Brain microvascular endothelial cell (primary cell): Measurements from ENCODE around the gene JPH4.

Experiments used
- DNase-seq: peaks from one replicate; pipeline ENCODE4 v3.0.0-alpha.2; 2020
- H3K27ac ChIP-seq: fragments of 250-450 bp; sonication (Bioruptor Pico); 2 replicates; pipeline ENCODE4 v1.5.1; 2020; ENCODE audit warnings: mild to moderate bottlenecking, moderate library complexity
- H3K27me3 ChIP-seq: fragments of 250-450 bp; sonication (Bioruptor Pico); replicated peaks from 2 replicates; pipeline ENCODE4 v1.5.1; 2020; ENCODE audit warnings: mild to moderate bottlenecking
- H3K36me3 ChIP-seq: fragments of 250-450 bp; sonication (Bioruptor Pico); replicated peaks from 2 replicates; pipeline ENCODE4 v1.5.1; 2020; ENCODE audit warnings: mild to moderate bottlenecking
- H3K4me3 ChIP-seq: 2 replicates; pipeline ENCODE4 v1.5.1; 2011; ENCODE audit warnings: low read depth, mild to moderate bottlenecking, control low read depth, low read length, moderate library complexity
- in situ Hi-C: cut with HindIII; loops from 2 replicates; pipeline ENCODE4 v1.10.0; 2017; ENCODE audit warnings: low sequenced_read_pairs, low pct_ligation_motif_present
- TF ChIP-seq, protein P1 (sequence below): IDR thresholded peaks from 2 replicates; pipeline ENCODE4 v1.5.1; 2011; ENCODE audit warnings: low read depth, mild to moderate bottlenecking, moderate library complexity, low read length, control low read depth, inconsistent platforms; ENCODE audit errors: missing control alignments

The JPH4 gene

DNA sequence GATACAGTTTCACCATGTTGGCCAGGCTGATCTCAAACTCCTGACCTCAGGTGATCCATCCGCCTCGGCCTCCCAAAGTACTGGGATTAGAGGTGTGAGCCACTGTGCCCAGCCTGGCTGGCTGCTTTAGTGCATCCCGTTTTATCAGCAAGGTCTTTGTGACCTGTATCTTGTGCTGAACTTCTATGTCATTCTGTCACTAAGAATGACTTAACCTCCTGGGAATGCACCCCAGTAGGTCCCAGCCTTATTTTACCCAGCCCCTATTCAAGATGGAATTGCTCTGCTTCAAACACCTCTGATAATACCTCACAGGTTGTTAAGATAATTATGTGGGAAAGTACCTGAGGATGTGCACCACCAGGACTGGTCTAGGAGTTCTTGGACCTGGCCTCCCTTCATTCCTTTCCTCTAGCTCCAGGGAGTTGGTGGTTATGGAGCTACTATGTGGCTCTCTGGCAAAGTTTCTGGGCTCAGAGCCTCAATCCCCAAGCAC lies 26.1 kb upstream of the JPH4 start:
- in situ Hi-C loops = no loop called here
- Histone ChIP-seq H3K27ac (no peak overlapping the region), H3K27me3 (no peaks in the 10 kb centered on the region), H3K4me3 (no peak overlapping the region), H3K36me3 (no peaks in the 10 kb centered on the region)
- DNase-seq = no peak
- TF ChIP-seq, protein P1, sequence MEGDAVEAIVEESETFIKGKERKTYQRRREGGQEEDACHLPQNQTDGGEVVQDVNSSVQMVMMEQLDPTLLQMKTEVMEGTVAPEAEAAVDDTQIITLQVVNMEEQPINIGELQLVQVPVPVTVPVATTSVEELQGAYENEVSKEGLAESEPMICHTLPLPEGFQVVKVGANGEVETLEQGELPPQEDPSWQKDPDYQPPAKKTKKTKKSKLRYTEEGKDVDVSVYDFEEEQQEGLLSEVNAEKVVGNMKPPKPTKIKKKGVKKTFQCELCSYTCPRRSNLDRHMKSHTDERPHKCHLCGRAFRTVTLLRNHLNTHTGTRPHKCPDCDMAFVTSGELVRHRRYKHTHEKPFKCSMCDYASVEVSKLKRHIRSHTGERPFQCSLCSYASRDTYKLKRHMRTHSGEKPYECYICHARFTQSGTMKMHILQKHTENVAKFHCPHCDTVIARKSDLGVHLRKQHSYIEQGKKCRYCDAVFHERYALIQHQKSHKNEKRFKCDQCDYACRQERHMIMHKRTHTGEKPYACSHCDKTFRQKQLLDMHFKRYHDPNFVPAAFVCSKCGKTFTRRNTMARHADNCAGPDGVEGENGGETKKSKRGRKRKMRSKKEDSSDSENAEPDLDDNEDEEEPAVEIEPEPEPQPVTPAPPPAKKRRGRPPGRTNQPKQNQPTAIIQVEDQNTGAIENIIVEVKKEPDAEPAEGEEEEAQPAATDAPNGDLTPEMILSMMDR = no peak

DNA sequence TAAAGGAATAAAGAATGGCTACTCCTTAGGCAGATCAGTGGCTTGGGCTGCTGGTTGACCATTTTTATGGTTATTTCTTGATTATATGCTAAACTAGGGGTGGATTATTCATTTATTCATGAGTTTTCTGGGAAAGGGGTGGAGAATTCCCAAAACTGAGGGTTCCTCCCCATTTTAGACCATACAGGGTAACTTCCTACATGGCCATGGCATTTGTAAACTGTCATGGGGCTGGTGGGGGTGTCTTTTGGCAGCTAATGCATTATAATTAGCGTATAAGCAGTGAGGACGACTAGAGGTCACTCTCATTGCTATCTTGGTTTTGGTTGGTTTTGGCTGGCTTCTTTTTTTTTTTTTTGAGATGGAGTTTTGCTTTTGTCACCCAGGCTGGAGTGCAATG lies 25.6 kb upstream of the JPH4 start:
- Histone ChIP-seq H3K27me3 (no peaks in the 10 kb centered on the region), H3K36me3 (no peaks in the 10 kb centered on the region), H3K4me3 (no peak overlapping the region), H3K27ac (no peak overlapping the region)
- TF ChIP-seq, protein P1 = no peak
- DNase-seq = no peak
- in situ Hi-C loops = no loop called here

DNA sequence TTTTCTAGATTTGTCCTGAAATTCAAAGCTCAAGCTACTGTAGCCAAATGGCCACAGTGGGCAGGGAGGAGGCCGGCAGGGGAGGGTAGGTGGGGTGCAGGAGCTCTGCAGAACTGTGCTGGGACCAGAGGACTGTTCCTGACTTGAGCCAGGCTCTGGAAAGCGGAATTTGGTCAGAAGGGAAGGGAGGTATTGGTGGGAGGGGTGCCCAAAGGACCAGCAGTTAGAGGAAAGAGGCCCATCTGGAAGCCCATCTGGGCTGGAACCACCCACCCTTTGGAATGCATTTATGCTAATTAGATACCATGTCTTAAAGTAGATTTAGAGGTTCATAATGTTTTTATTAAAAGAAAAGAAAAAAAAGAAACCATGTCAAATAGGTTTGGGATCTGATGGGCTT lies 24.5 kb upstream of the JPH4 start:
- TF ChIP-seq, protein P1 = no peak
- in situ Hi-C loops = no loop called here
- H3K27ac ChIP-seq = no peak overlapping the region
- H3K27me3 ChIP-seq = no peaks in the 10 kb centered on the region
- no peaks in the 10 kb centered on the region for H3K36me3 ChIP-seq
- H3K4me3 ChIP-seq = no peak overlapping the region
- DNase-seq = no peak

DNA sequence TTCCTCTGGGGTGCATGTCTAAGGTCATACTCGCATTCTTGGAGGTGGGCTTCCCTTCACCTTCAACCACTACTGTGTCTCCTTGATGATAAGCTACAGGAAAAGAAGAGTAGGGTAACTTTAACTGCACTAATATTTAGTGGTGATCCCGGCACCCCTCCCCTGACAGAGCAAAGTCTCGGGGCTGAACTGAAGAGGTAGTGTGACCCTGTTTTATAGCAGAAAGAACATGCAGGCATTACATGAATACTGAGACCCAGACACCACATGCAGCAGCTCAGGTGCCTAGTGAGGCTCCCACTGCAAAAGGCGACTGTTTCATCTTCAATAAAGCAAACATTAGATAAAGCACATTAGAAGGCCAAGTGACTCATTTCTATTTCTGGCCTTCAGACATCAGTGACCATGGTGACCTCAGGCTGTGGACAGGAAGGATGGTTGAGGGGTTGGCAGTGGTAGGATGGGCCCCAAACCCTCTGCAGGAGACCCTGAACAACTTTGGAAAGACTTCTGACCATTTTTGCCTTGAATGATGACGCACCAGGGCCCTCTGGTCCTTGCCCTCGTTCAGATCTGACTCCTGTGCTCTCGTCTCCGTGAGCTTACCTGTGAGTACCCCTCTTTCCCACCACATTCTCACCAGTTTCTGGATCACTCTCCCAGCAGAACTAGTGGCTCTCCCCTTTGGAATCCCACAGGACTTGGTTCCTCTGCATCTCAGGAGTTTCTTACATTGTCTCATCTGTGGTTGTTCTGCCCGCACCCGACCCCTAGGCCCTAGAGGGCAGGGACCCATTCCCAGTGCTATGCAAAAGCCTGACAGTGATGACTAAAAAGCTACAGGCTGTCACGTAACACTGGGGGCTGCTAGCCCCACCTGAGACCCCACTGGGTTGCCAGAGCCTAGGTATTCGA lies 23.8 kb upstream of the JPH4 start:
- H3K4me3 ChIP-seq = no peak overlapping the region
- H3K27me3 ChIP-seq = no peaks in the 10 kb centered on the region
- no peak overlapping the region for H3K27ac ChIP-seq
- no peaks in the 10 kb centered on the region for H3K36me3 ChIP-seq
- TF ChIP-seq, protein P1 = no peak
- in situ Hi-C loops = no loop called here
- DNase-seq = no peak

DNA sequence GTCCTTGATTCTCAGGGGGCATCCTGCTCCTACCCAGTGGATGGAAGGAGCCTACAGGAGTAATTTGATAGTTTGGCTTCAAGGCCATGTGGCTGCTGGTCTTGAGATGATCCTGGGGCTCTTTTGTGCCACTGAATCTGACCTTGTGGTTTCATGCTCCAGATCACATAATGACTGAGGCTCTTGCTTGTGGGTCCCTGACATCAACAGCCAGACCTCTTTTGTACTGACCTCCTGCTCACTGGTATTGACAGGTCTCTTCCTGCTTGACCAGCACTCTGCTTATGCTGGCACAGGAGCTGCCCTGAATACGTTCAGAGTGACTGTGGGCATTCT lies 23.2 kb upstream of the JPH4 start:
- TF ChIP-seq, protein P1 = no peak
- Histone ChIP-seq H3K36me3 (no peaks in the 10 kb centered on the region), H3K4me3 (no peak overlapping the region), H3K27me3 (no peaks in the 10 kb centered on the region), H3K27ac (no peak overlapping the region)
- in situ Hi-C loops = no loop called here
- no peak for DNase-seq

DNA sequence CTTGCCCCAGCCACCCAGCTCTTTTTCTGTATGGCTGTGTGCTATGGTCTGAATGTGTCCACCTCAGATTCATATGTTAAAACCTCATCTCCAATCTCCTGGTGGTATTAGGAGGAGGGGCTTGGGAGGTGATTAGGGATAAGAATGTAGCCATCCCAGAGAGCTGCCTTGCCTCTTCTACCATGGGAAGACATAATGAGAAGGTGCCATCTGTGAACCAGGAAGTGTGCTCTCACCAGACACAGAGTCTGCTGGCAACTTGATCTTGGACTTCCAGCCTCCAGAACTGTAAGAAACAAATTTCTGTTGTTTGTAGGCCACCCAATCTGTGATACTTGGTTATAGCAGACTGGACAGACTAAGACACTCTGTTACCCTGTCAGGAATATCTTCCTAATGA lies 22.8 kb upstream of the JPH4 start:
- Histone ChIP-seq H3K4me3 (no peak overlapping the region), H3K27ac (no peak overlapping the region), H3K36me3 (no peaks in the 10 kb centered on the region), H3K27me3 (no peaks in the 10 kb centered on the region)
- TF ChIP-seq, protein P1 = no peak
- in situ Hi-C loops = no loop called here
- DNase-seq = no peak
